Activated CD4-positive, CD25-positive, alpha-beta regulatory T cell treated with anti-CD3 and anti-CD28 coated beads, Interleukin-2, amount 50 U/mL, for 24 hours (primary cell): ENCODE measurements around the gene OR2C1.

Source experiments
- ATAC-seq, 2 donors: fragments of 150-1000 bp; cut with Tn5 transposase; one replicate each; pipeline ENCODE4 v1.10.0; 2021; ENCODE audit warnings: mild to moderate bottlenecking in 1 of 2, moderate library complexity in 1 of 2

Gene OR2C1

DNA sequence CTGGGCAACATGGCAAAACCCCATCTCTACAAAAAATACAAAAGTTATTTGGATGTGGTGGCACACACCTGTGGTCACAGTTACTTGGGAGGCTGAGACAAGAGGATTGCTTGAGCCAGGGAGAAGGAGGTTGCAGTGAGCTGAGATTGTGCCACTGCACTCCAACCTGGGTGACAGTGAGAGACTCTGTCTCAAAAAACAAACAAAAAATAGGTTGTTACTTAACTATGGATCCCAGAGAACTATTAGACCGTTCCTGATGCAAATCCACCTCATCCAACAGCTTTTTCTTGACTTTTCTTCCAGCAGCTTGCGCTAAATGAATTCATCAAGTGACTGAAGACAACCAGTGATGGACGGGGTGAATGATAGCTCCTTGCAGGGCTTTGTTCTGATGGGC, at the start of gene OR2C1:
TSS of gene OR2C1 (plus strand) at position 301 of the 400 bp plus-strand sequence. CDS start at position 353, 52 bp downstream.
- no peak for ATAC-seq

GRCh38 chr16:3306078-3306477, 49.6 kb upstream of the OR2C1 start:
- no peak for ATAC-seq

DNA sequence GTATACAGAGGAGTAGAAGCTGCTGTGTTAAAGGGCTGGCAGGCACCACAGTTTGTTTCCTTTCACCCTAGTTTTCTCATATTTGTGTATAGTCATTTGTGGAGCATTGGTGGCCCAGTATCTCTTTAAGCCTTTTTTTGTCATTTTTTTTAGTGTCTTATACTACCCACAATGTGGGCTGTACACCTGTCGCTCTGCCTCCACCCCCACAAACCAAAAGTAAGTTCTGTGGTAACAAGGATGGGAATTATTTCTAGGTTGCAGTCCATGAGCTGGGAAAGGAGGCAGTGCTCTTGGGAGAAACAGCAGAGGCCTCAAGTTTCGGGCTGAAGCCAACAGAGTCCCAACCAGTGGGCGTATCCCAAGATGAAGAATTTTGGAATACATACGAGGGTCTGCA, 44.2 kb upstream of the OR2C1 start:
- ATAC-seq: no peak

GRCh38 chr16:3317315-3317999, 38.2 kb upstream of the OR2C1 start:
- no peak for ATAC-seq

GRCh38 chr16:3321816-3322215, 33.9 kb upstream of the OR2C1 start:
- no peak for ATAC-seq

- no peak for ATAC-seq
Measured at GRCh38 chr16:3327514-3327913, 28.2 kb upstream of the OR2C1 start.

DNA sequence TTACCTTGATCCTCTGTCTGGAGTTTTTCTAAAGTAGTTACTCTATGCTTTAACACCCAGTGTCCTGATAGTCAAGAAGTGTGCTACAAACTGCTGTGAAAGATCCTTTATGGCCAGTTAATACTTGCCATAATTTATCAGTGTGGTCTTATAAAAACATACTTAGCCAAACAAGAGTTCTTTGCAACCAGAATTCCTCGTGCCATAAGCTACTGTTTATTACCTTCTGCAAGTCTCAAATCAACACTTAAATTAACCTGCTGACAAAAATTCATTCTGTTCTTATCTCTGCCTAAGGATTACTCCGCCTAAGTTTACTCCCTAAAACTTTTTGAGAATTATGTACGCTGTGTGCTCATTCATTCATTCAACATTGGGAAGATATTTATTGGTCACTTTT, 27.6 kb upstream of the OR2C1 start:
- no peak for ATAC-seq

DNA sequence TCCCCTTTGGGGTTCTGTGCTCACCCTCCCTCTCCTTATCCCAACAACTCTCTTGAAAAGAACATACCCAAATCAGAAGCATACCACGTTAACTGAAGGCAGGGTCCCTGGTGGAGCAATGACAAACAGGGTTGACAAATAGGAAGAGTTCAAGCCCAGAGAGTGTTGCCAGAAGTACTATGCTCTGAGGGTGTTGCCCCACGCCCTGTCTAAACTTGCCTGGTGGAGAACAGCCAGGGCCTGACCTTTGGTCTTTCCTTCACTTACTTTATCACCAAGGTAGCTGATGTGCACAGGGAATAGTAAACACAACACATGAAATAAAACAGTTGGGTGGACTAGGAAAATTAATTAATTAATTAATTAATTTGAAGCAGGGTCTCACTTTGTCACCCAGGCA, 27.0 kb upstream of the OR2C1 start:
- no peak for ATAC-seq

GRCh38 chr16:3346041-3346440, 9.6 kb upstream of the OR2C1 start:
- no peak for ATAC-seq

- ATAC-seq: no peak
Measured at GRCh38 chr16:3347586-3347985, 8.1 kb upstream of the OR2C1 start.

- no peak for ATAC-seq
Measured at GRCh38 chr16:3348547-3349167, 7.0 kb upstream of the OR2C1 start.

DNA sequence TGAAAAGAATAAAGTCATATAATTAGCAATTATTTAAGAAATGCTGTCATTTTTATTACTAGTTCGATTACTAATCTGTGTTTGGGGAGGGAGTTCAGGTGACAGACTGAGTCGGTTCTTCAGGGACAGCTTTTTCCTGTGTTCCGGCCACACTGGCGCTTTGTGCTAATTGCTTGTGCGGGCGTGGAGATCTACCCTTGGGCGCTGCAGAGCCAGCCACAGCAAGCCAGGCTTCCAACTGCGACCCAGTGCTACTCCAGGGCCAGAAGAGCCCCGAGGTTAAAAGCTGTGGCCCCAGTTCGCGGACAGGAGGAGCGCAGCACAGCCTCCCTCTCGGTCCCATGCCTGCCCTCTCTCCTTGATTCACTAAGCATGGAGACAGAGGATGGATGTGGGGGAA, 6.5 kb upstream of the OR2C1 start:
- ATAC-seq: no peak

- ATAC-seq: no peak
Measured at GRCh38 chr16:3356118-3356517, 429 bp downstream of the OR2C1 start.

- no peak for ATAC-seq
Measured at GRCh38 chr16:3358871-3359270, 3.2 kb downstream of the OR2C1 start.

GRCh38 chr16:3362931-3363330, 7.2 kb downstream of the OR2C1 start:
- ATAC-seq: no peak

- no peak for ATAC-seq
Measured at GRCh38 chr16:3363793-3364192, 8.1 kb downstream of the OR2C1 start.

- ATAC-seq: peak; percentile 97 to 99
Measured at GRCh38 chr16:3364774-3365427, 9.2 kb downstream of the OR2C1 start.

DNA sequence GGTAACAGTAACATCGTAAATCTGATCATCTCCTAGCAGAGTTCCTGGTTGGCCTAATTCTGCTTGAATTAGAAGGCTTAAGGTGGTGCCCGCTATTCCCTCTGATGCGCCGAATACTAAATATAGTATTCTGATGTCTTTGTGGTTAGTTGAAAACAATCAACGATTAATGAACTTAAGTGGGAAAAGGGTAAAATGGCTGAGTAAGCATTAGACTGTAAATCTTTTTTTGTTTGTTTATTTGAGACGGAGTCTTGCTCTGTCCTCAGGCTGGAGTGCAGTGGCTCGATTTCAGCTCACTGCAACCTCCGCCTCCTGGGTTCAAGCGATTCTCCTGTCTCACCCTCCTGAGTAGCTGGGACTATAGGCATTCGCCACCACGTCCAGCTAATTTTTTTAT, 13.4 kb downstream of the OR2C1 start:
- ATAC-seq: no peak

GRCh38 chr16:3375680-3376079, 20.0 kb downstream of the OR2C1 start:
- no peak for ATAC-seq

DNA sequence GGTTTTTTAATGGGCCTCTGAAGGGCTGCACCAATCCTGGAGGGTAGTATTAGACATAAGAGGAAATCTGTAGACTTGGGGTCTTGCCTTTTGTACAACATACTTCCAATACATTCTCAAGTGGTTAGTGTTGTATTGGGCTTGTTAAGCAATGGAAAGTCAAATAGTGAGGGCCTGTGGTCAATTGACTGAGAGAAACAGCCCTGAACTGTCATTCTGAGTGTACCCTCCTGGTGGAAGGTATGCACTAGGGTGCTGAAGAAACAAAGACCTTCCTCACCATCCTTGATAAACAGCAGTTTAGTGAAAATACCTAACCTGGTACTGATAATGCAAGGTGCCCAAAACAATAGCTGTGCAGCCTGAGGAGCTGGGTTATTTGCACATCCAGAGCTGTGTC, 22.2 kb downstream of the OR2C1 start:
- ATAC-seq: no peak

GRCh38 chr16:3383045-3383448, 27.4 kb downstream of the OR2C1 start:
- ATAC-seq: no peak

DNA sequence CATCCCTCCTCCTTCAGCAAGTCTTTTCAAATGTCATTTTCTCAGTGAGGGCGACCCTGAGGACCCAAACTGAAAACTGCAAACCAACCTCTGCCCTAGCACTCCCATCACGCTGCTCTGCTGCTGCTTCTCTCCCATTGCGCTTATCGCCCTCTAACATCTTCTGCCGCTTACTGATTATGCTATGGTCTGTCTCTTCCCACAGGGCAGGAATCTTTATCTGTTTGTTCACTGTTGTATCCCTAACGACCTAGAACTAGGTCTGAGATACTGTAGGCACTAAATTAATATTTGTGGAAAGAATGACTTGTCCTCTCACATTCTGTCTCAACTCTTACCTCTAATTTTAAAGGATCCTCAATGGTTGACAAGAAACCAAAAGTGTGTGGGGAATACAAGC, 32.6 kb downstream of the OR2C1 start:
- no peak for ATAC-seq

DNA sequence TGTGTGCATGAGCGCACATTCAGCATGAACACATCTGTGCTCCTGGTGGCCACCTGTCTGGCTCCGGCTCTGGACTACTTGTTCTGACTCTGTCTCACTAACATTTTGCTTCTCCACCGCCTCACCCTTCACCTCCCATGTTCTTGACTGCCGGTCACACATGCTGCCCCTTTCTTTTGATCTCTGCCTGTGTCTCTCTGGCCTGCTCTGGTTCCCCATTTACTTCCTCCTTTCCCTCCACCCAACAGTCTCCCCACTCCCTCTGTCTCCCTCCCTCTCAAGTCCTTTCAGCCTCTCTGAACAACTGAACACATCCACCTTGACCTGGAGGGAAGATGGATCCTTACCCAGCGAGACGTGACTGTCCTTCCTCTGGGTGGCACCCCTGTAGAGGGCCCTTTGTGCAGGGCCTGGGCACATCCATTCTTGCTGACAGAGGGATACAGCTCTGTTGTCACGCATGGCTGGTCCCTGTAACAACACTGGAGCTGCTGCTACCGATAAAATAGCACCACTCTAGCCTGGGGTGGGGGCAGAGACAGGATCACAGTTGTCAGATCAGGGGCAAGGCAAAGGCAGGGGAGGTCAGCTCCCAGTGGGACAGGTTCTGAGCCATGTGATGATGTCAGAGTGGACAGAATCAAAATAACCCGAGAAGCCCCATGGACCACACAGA, 34.1 kb downstream of the OR2C1 start:
- ATAC-seq: no peak

DNA sequence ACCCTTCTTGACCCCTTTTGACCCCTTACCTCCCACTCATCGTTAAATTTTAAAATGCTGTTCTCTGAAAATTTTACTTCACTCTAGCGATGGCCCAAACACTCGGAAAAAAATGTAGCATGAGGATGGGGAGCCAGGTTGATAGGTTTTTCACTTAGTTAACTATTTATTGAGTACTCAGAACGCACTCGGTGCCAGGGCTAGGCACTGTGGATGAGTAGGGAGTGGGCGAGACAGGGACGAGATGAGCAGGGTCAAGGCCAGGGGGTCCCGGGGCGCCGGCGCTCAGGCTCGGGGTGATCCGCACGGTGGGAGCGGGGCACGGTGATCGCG, 44.7 kb downstream of the OR2C1 start:
- peak in 1 of 2 donors; percentile 36 for ATAC-seq
